Activated CD8-positive, alpha-beta T cell treated with anti-CD3 and anti-CD28 coated beads for 36 hours (primary cell): Measurements from ENCODE around the gene UBAC1. TPM values are rescaled to one million over a fixed set of nuclear protein-coding genes. Genes with fewer than 3 reads are reported as not detected.

Experiments used
- ATAC-seq: fragments of 200-7000 bp; cut with Tn5 transposase; one replicate; pipeline ENCODE4 v1.10.0; 2021; ENCODE audit warnings: mild to moderate bottlenecking, moderate library complexity
- CTCF ChIA-PET: fragments of 350-600 bp; sonication (Branson Sonifier 250); formaldehyde crosslinking; loops from one replicate; lab custom pipeline; 2021; ENCODE audit warnings: antibody characterized with exemption; lab: Charles Lee
- POLR2A ChIA-PET: fragments of 350-600 bp; sonication (Branson Sonifier 250); formaldehyde crosslinking; loops from one replicate; lab custom pipeline; 2021; ENCODE audit warnings: antibody characterized with exemption; lab: Charles Lee
- DNase-seq: peaks from one replicate; pipeline ENCODE4 v3.0.0-alpha.2; 2020
- H3K27ac Mint-ChIP-seq: one replicate; pipeline ENCODE4 v1.8.0; 2021; ENCODE audit warnings: mild to moderate bottlenecking, mixed read lengths
- H3K27me3 Mint-ChIP-seq: one replicate; pipeline ENCODE4 v1.8.0; 2021; ENCODE audit warnings: mixed read lengths
- H3K36me3 Mint-ChIP-seq: one replicate; pipeline ENCODE4 v1.8.0; 2021; ENCODE audit warnings: low read depth, mixed read lengths
- H3K4me1 Mint-ChIP-seq: one replicate; pipeline ENCODE4 v1.8.0; 2021; ENCODE audit warnings: low read depth, mixed read lengths
- H3K4me3 Mint-ChIP-seq: one replicate; pipeline ENCODE4 v1.8.0; 2021; ENCODE audit warnings: mild to moderate bottlenecking, moderate library complexity, mixed read lengths
- H3K9me3 Mint-ChIP-seq: one replicate; pipeline ENCODE4 v1.8.0; 2021; ENCODE audit warnings: mixed read lengths
- intact Hi-C: fragments of 100-400 bp; cut with micrococcal nuclease; formaldehyde crosslinking; loops from one replicate; pipeline ENCODE4 v1.10.0; 2022
- total RNA-seq, 2 experiments: library from RNA; stranded (reverse); gene quantifications; one replicate each; pipeline ENCODE4 v1.2.3, GENCODE V29; 2021
- TF ChIP-seq, protein P1 (sequence below): fragments of 200-600 bp; IDR thresholded peaks from one replicate; pipeline ENCODE4 v1.8.0; 2022; ENCODE audit warnings: antibody characterized with exemption, mild to moderate bottlenecking

The UBAC1 gene
- total RNA-seq, 2 experiments from 2014 or later, result 32.4 to 34.3 TPM

DNA sequence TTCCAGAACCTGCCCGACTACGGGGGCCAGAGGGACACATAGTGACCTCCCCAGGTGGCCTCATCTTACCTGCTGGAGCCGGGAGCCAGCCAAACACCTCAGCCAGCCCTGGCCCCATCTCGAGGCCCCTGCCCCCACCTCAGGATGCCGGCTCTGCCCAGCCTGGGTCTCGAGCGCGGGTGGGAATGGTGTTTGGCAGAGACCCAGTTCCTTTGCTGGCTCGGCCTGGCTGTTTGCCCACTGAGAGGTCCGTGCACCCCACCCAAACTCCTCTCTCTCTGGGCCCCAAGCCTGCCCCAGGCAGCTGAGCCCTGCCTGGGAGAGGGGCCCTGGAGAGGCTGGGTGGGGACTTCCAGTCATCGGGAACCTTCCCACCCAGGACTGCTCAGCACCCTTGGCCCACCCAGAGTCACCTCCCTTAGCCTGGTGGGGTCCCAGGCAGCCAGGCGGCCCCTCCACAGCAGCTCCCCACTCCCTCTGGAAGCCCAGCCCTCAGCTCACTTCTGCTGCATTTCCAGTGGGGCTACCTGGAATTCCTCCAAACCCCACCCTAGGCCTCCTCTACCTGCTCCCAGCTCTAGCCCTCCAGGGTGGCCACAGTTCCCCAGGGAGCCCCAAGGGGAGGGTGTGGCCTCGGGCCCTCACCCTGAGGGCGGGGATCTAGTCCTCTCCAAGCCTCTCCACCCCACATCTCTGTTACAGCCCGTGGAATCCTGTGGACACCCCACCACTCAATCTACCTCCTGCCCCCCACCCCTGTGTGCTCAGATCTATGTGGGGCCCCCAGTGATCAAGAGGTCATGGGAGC, 42.4 kb upstream of the UBAC1 start:
- H3K27ac Mint-ChIP-seq, result no peak overlapping the region
- H3K9me3 Mint-ChIP-seq, result no peaks in the 10 kb centered on the region
- TF ChIP-seq, protein P1, sequence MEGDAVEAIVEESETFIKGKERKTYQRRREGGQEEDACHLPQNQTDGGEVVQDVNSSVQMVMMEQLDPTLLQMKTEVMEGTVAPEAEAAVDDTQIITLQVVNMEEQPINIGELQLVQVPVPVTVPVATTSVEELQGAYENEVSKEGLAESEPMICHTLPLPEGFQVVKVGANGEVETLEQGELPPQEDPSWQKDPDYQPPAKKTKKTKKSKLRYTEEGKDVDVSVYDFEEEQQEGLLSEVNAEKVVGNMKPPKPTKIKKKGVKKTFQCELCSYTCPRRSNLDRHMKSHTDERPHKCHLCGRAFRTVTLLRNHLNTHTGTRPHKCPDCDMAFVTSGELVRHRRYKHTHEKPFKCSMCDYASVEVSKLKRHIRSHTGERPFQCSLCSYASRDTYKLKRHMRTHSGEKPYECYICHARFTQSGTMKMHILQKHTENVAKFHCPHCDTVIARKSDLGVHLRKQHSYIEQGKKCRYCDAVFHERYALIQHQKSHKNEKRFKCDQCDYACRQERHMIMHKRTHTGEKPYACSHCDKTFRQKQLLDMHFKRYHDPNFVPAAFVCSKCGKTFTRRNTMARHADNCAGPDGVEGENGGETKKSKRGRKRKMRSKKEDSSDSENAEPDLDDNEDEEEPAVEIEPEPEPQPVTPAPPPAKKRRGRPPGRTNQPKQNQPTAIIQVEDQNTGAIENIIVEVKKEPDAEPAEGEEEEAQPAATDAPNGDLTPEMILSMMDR, result no peak
- intact Hi-C loops, result no loop called here
- H3K27me3 Mint-ChIP-seq, result no peaks in the 10 kb centered on the region
- no peaks in the 10 kb centered on the region for H3K4me1 Mint-ChIP-seq
- no peak for DNase-seq
- no peaks in the 10 kb centered on the region for H3K36me3 Mint-ChIP-seq
- ChIA-PET POLR2A (interaction anchor here (1.1 kb wide), 1 partner anchor 13 kb away, joined by 3 read pairs; no protein-coding TSS in a partner anchor), CTCF (no interaction called here)
- H3K4me3 Mint-ChIP-seq, result no peak overlapping the region
- ATAC-seq, result no peak

DNA sequence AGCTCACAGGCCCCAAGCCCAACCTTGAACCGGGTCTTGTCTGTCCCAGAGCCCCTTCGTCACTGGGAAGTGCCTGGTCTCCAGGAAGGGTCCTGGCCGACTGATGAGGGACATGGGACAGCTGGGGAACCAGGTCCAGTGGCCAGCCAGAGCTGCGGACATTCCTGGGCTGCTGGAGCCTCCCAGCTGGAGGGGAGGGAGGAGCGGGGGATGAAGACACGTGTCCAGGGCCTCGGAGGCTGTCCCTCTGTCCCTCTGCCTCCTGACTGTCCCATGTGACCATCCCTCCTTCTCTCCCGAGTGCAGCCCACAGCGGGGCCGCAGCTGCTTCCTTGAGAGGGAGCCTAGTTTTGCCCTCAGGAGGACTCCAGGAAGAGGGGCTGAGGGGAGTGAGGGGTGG, 41.7 kb upstream of the UBAC1 start:
- CTCF ChIA-PET, result no interaction called here

DNA sequence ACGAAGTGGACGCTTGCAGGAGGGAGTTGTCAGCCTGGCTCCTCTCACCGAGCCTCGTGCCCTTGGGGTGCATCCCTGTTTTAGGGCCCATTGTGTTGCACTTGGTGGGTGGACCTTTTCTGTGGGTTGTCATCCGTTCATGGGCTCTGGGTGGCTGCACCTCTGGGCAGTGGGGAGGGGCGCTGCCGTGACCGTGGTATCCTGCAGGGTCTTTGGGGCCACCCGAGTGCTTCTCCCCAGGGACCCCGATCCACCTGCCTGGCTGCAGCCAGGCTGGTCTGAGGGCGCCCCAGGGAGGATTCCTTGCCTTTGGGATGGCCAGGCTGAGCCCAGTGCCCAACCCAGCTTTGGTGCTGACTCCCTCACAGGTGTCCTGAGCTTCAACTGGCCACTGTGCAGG, 41.0 kb upstream of the UBAC1 start:
- ChIA-PET POLR2A (no interaction called here), CTCF (no interaction called here)
- ATAC-seq (no peak), DNase-seq (no peak)
- H3K36me3 Mint-ChIP-seq, result no peaks in the 10 kb centered on the region
- TF ChIP-seq, protein P1, result no peak
- no peak overlapping the region for H3K27ac Mint-ChIP-seq
- intact Hi-C loops, result no loop called here
- no peak overlapping the region for H3K4me3 Mint-ChIP-seq
- H3K9me3 Mint-ChIP-seq, result no peaks in the 10 kb centered on the region
- no peaks in the 10 kb centered on the region for H3K4me1 Mint-ChIP-seq
- H3K27me3 Mint-ChIP-seq, result no peaks in the 10 kb centered on the region

More for the DNA sequence above, 41.7 kb upstream of the UBAC1 start:
- no peaks in the 10 kb centered on the region for H3K36me3 Mint-ChIP-seq
- H3K4me3 Mint-ChIP-seq, result no peak overlapping the region
- no peak for ATAC-seq
- H3K27me3 Mint-ChIP-seq, result no peaks in the 10 kb centered on the region
- no peaks in the 10 kb centered on the region for H3K9me3 Mint-ChIP-seq
- H3K4me1 Mint-ChIP-seq, result no peaks in the 10 kb centered on the region
- no peak overlapping the region for H3K27ac Mint-ChIP-seq
- no peak for DNase-seq
- TF ChIP-seq, protein P1, result no peak
- POLR2A ChIA-PET, result no interaction called here
- intact Hi-C loops, result no loop called here

DNA sequence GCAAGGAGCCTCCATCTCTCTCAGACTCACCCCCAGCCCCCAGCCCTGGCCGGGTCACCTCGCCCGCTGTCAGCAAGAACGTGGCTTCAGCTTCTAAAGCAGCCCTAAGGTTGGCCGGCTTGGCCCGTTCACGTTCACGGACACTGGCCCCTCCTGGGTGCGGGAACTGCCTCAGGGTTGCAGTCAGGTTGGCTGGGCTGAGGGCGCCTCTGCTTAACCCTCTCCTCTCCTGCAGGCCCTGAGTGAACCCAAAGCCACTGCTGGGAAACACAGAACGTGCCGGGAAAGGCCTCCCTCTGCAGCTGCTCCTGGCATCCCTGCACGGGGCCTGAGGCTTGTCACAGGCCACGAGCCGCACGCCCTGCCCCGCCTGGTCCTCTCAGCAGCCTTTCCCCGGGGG, 40.1 kb upstream of the UBAC1 start:
- POLR2A ChIA-PET, result no interaction called here
- TF ChIP-seq, protein P1, result no peak
- ATAC-seq, result no peak
- CTCF ChIA-PET, result no interaction called here
- DNase-seq, result no peak
- H3K9me3 Mint-ChIP-seq, result no peaks in the 10 kb centered on the region
- H3K27ac Mint-ChIP-seq, result no peak overlapping the region
- no peak overlapping the region for H3K4me3 Mint-ChIP-seq
- no peaks in the 10 kb centered on the region for H3K27me3 Mint-ChIP-seq
- H3K4me1 Mint-ChIP-seq, result no peaks in the 10 kb centered on the region
- no peaks in the 10 kb centered on the region for H3K36me3 Mint-ChIP-seq
- intact Hi-C loops, result no loop called here

DNA sequence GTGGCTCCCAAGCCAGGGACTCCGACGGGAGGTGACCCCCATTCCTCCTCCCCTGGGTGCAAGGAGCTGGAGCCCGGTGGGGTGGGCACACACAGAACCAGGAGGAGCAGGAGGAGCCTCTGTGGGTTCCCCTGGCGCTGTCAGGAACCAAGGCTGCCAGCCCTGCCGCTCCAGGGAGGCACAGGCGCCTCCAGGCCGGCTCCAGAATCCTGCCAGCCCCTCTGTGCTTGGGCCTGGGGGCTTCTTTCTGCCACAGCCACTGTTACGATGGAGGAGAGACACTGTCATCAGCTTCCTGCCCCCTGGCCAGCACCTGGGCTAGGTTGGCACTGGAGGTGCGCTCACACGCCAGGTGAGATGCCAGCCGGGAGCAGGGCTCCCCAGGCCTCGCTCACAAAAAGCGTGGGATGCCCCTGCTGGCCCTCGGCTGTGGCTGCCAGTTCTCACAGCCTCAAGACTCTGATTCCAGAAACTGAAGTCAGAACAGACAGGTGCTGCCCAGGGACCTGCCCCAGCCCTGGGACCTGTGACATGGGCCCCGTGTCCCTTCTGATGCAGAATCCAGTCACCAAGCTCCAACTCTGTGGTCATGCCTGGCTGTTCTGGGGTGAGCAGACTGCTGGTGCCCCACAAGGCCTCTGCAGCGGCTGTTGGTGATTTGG, 37.4 kb upstream of the UBAC1 start:
- intact Hi-C loops, result no loop called here
- Mint-ChIP-seq H3K36me3 (no peaks in the 10 kb centered on the region), H3K9me3 (no peaks in the 10 kb centered on the region), H3K27me3 (no peaks in the 10 kb centered on the region), H3K4me1 (peaks cover 2% of the 10 kb centered on the region), H3K27ac (no peak overlapping the region), H3K4me3 (no peak overlapping the region)
- TF ChIP-seq, protein P1, result no peak
- no peak for ATAC-seq
- ChIA-PET POLR2A (no interaction called here), CTCF (no interaction called here)
- DNase-seq, result no peak
